K562 (cell line): ENCODE results near the gene ORC2. TPM values are rescaled to one million over a fixed set of nuclear protein-coding genes. Genes with fewer than 3 reads are reported as not detected.

Experiments
- HMGXB4 ChIP-seq: sonication (generic); formaldehyde crosslinking; IDR thresholded peaks from 2 replicates; pipeline ENCODE4 v1.8.1; 2023; ENCODE audit warnings: mild to moderate bottlenecking, missing genetic modification reagents
- SMC3 ChIP-seq: conservative IDR thresholded peaks from 2 replicates; pipeline ENCODE4 v1.6.1; 2011; ENCODE audit warnings: low read depth, low read length, improper control_type of control experiment; ENCODE audit not compliant: insufficient read depth
- XRCC3 ChIP-seq: fragments of 450-650 bp; IDR thresholded peaks from 2 replicates; pipeline ENCODE4 v1.6.1; 2017; ENCODE audit warnings: mild to moderate bottlenecking, moderate library complexity
- ZNF407 ChIP-seq: fragments of 450-650 bp; IDR thresholded peaks from 2 replicates; pipeline ENCODE4 v1.6.1; 2016; ENCODE audit warnings: low read depth
- polyA plus RNA-seq, 8 experiments: library from polyadenylated mRNA; depleted of rRNA in 4 of 8; stranded (reverse) in 5 of 8; unstranded in 3 of 8; fragments of >200 nt; fragmentation: Nextera tagmentation in 2 of 8; fragmentation: Illumina TruSeq in 1 of 8; extraction: Ambion mirVana in 2 of 8; extraction: Trizol in 1 of 8; gene quantifications; 2 replicates each; pipeline versions ENCODE4 v1.2.1 to v1.2.3, GENCODE V29; 2011 to 2014; ENCODE audit warnings: inconsistent platforms in 1 of 8, missing spikeins in 1 of 8
- total RNA-seq, 7 experiments: library from RNA; depleted of rRNA in 6 of 7; stranded (reverse); fragments of >200 nt in 6 of 7; fragmentation: Illumina TruSeq in 2 of 7; extraction: Trizol in 2 of 7; gene quantifications; 2 replicates each; pipeline versions ENCODE4 v1.2.1 to v1.2.3, GENCODE V29; 2011 to 2021; ENCODE audit warnings: low replicate concordance in 1 of 7

Gene ORC2
- total and polyA plus RNA-seq, 9 of the 15 experiments (the other 6 are each of a cell fraction or from before 2014, with no cell fraction given) = 5.6 to 41.1 (median 19.0) TPM

DNA sequence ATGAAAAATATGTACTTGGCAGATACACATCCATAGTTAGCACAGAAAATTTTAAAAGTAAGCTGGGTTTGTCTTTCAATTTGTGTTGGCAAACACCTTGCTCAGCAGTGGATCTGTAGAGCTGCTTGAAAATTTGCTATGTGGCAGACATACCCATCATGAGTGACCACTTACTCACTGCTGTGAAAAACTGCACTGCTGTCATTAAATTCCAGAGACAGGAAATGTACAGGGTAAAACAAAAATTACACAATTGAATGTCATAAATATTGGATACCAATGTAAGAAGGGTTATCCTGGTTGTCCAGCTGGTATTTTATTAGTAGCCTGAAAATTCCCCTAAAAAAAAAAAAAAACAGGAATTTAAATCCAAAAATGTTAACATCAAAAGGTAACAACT lies 49.8 kb downstream of the ORC2 start (continued):
- TF ChIP-seq ZNF407 (no peak), HMGXB4 (CRISPR knock-in tag) (no peak), SMC3 (no peak), XRCC3 (no peak)
- TF ChIP-seq, all 486 proteins: peak for 0
